NCI-H2107 treated with DMSO at 0.1 percent for 48 hours (cell line): ENCODE measurements around the gene WFIKKN1.
"Not testable (repeated sequence)": the region's sequence is repeated elsewhere in the genome, so short reads cannot be mapped to it uniquely, and the experiment has no call there.

Experiments
- DNase-seq: peaks from one replicate; lab custom pipeline; 2025; ENCODE audit not compliant: unreplicated experiment; lab: John Stamatoyannopoulos, UW

The WFIKKN1 gene

GRCh38 chr16:595094-595528 is 35.7 kb upstream of the WFIKKN1 start:
- no peak for DNase-seq

GRCh38 chr16:595942-596735 is 34.6 kb upstream of the WFIKKN1 start:
- no peak for DNase-seq

- DNase-seq: no peak
Measured at GRCh38 chr16:596736-597060, 34.1 kb upstream of the WFIKKN1 start.

- not testable (repeated sequence) for DNase-seq
Measured at GRCh38 chr16:597655-598054, 33.1 kb upstream of the WFIKKN1 start.

- no peak for DNase-seq
Measured at GRCh38 chr16:598823-599739, 31.7 kb upstream of the WFIKKN1 start.

- no peak for DNase-seq
Measured at GRCh38 chr16:600781-601180, 30.0 kb upstream of the WFIKKN1 start.

- DNase-seq: no peak
Measured at GRCh38 chr16:603933-604332, 26.9 kb upstream of the WFIKKN1 start.

- no peak for DNase-seq
Measured at GRCh38 chr16:606656-607307, 24.0 kb upstream of the WFIKKN1 start.

GRCh38 chr16:608019-608418 is 22.8 kb upstream of the WFIKKN1 start:
- no peak for DNase-seq

GRCh38 chr16:609316-609715 is 21.5 kb upstream of the WFIKKN1 start:
- DNase-seq: no peak

- DNase-seq: no peak
Measured at GRCh38 chr16:609984-610383, 20.8 kb upstream of the WFIKKN1 start.

GRCh38 chr16:610513-611381 is 20.0 kb upstream of the WFIKKN1 start:
- no peak for DNase-seq

- no peak for DNase-seq
Measured at GRCh38 chr16:615122-615521, 15.7 kb upstream of the WFIKKN1 start.

GRCh38 chr16:616733-617586 is 13.8 kb upstream of the WFIKKN1 start:
- no peak for DNase-seq

- DNase-seq: no peak
Measured at GRCh38 chr16:617855-618254, 12.9 kb upstream of the WFIKKN1 start.

GRCh38 chr16:619476-620100 is 11.2 kb upstream of the WFIKKN1 start:
- DNase-seq: no peak

GRCh38 chr16:620700-621525 is 9.9 kb upstream of the WFIKKN1 start:
- DNase-seq: no peak

- DNase-seq: no peak
Measured at GRCh38 chr16:621526-622105, 9.2 kb upstream of the WFIKKN1 start.
